DND-41 (cell line): ENCODE data around the gene JUND.

ENCODE experiments used
- ATAC-seq: fragments of 200-7000 bp; cut with Tn5 transposase; 3 replicates; pipeline ENCODE4 v1.9.1; 2021; ENCODE audit warnings: low read depth; ENCODE audit not compliant: insufficient read depth
- DNase-seq: peaks from one replicate; pipeline ENCODE4 v3.0.0-alpha.2; 2020
- H2AFZ ChIP-seq: 2 replicates; pipeline ENCODE4 v1.6.0; 2012; ENCODE audit warnings: low read depth, low read length
- H3K27ac ChIP-seq: 2 replicates; pipeline ENCODE4 v1.5.1; 2012; ENCODE audit warnings: low read length, inconsistent platforms
- H3K27me3 ChIP-seq: fragments of 200-600 bp; sonication (generic); 2 replicates; pipeline ENCODE4 v1.6.0; 2012; ENCODE audit warnings: low read length, mild to moderate bottlenecking, inconsistent platforms; ENCODE audit not compliant: insufficient read depth, poor library complexity
- H3K36me3 ChIP-seq: 2 replicates; pipeline ENCODE4 v1.5.1; 2012; ENCODE audit warnings: low read length, inconsistent platforms; ENCODE audit not compliant: insufficient read depth
- H3K4me1 ChIP-seq: 2 replicates; pipeline ENCODE4 v1.5.1; 2012; ENCODE audit warnings: mild to moderate bottlenecking, low read length; ENCODE audit not compliant: insufficient read depth
- H3K4me2 ChIP-seq: 2 replicates; pipeline ENCODE4 v1.6.0; 2012; ENCODE audit warnings: mild to moderate bottlenecking, moderate library complexity, low read length, inconsistent platforms; ENCODE audit not compliant: insufficient read depth
- H3K4me3 ChIP-seq, 2 experiments: fragments of 200-600 bp in 1 of 2; shearing (Covaris generic) in 1 of 2; 2 replicates each; pipeline ENCODE4 v1.5.1; 2012 to 2016; ENCODE audit warnings: inconsistent platforms in 2 of 2, low read length in 2 of 2, mild to moderate bottlenecking in 2 of 2, low read depth in 1 of 2, moderate library complexity in 1 of 2
- H3K79me2 ChIP-seq: 2 replicates; pipeline ENCODE4 v1.6.0; 2012; ENCODE audit warnings: low read length, inconsistent platforms; ENCODE audit not compliant: insufficient read depth
- H3K9ac ChIP-seq: 2 replicates; pipeline ENCODE4 v1.6.0; 2012; ENCODE audit warnings: low read depth, mild to moderate bottlenecking, inconsistent platforms, low read length, moderate library complexity
- H3K9me3 ChIP-seq: 2 replicates; pipeline ENCODE4 v1.5.1; 2012; ENCODE audit warnings: low read length, moderate library complexity, mild to moderate bottlenecking, inconsistent platforms; ENCODE audit not compliant: insufficient read depth, severe bottlenecking
- H4K20me1 ChIP-seq: 2 replicates; pipeline ENCODE4 v1.6.0; 2012; ENCODE audit warnings: low read length; ENCODE audit not compliant: insufficient read depth
- EZH2 ChIP-seq: IDR thresholded peaks from 3 replicates; pipeline ENCODE4 v1.6.1; 2012; ENCODE audit warnings: borderline replicate concordance, low read depth, mild to moderate bottlenecking, moderate library complexity, low read length, inconsistent platforms; ENCODE audit not compliant: severe bottlenecking
- TF ChIP-seq, protein P1 (sequence below): IDR thresholded peaks from 2 replicates; pipeline ENCODE4 v1.5.1; 2012; ENCODE audit warnings: borderline replicate concordance, low read length, moderate library complexity, mild to moderate bottlenecking; ENCODE audit not compliant: poor library complexity, severe bottlenecking; ENCODE audit errors: extremely low read depth

Gene JUND

DNA sequence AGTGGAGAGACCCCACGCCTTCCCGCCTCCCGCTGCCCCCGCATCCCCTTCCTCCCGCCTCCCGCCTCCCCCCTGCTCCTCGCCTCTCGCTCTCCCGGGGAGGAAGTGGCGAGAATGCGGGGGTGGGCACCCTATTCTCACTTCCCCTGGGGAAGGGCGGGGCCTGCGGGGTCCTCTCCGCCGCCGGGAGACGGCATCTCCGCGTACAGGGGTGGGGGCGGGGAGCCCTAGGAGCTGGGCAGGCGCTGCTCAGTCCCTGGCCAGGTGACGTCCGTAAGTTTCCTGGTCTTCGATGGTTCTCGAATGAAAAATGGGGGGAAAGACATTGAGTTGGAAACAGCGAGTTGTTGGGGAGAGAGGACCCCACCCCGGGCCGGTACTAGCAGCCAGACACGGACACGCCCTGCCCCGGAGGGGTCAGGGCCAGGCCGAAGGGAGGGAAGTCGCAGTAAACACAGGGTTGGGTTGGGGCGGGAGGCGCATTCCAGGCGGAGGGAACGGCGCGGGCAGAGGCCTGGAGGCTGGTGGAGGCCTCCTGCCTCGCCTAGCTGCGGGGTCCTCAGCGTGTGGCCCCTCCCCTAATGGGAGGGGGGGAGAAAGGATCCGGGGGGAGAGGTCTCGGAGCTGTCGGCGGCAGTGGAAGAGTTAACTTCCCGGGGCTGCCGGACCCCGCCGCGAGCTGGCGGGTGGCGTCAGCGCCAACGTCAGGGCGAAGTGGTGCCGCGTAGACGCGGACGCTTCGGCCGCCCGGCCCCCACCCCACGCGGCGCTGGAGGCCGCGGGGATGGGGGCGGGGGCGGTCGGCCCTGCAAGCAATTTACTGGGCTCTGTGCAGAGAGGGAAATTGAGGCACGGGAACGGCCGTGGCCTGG is 10.4 kb upstream of the JUND start:
- peak overlapping the region; percentile 42 to 77 for H3K4me3 ChIP-seq
- H4K20me1 ChIP-seq: no peaks in the 10 kb centered on the region
- no peaks in the 10 kb centered on the region for H3K9me3 ChIP-seq
- ATAC-seq (peak; percentile 55), DNase-seq (peak; percentile 92)
- TF ChIP-seq, protein P1, sequence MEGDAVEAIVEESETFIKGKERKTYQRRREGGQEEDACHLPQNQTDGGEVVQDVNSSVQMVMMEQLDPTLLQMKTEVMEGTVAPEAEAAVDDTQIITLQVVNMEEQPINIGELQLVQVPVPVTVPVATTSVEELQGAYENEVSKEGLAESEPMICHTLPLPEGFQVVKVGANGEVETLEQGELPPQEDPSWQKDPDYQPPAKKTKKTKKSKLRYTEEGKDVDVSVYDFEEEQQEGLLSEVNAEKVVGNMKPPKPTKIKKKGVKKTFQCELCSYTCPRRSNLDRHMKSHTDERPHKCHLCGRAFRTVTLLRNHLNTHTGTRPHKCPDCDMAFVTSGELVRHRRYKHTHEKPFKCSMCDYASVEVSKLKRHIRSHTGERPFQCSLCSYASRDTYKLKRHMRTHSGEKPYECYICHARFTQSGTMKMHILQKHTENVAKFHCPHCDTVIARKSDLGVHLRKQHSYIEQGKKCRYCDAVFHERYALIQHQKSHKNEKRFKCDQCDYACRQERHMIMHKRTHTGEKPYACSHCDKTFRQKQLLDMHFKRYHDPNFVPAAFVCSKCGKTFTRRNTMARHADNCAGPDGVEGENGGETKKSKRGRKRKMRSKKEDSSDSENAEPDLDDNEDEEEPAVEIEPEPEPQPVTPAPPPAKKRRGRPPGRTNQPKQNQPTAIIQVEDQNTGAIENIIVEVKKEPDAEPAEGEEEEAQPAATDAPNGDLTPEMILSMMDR: no peak
- no peak for TF ChIP-seq EZH2
- peak overlapping the region; percentile 78 for H3K27ac ChIP-seq
- no peaks in the 10 kb centered on the region for H3K27me3 ChIP-seq
- H3K9ac ChIP-seq: peak overlapping the region; percentile 78
- peak overlapping the region; percentile 96 for H3K4me2 ChIP-seq
- no peaks in the 10 kb centered on the region for H3K36me3 ChIP-seq
- peak overlapping the region; percentile 80 for H2AFZ ChIP-seq
- H3K79me2 ChIP-seq: no peaks in the 10 kb centered on the region
- H3K4me1 ChIP-seq: peaks cover 43% of the 10 kb centered on the region

GRCh38 chr19:18291019-18291524 is 9.7 kb upstream of the JUND start:
- Histone ChIP-seq H4K20me1 (no peaks in the 10 kb centered on the region), H3K27me3 (no peaks in the 10 kb centered on the region), H2AFZ (no peak overlapping the region), H3K79me2 (no peaks in the 10 kb centered on the region), H3K9ac (peak overlapping the region; percentile 78), H3K4me1 (peaks cover 43% of the 10 kb centered on the region), H3K4me2 (peak overlapping the region; percentile 96), H3K27ac (peak overlapping the region; percentile 78), H3K9me3 (no peaks in the 10 kb centered on the region), H3K4me3 (peak overlapping the region in 1 of 2 experiments; percentile 77; a peak in 1 of 4 replicates), H3K36me3 (no peaks in the 10 kb centered on the region)
- ATAC-seq: no peak; the same call in 2 of the 3 replicates
- peak; percentile 39 for DNase-seq
- TF ChIP-seq, protein P1: no peak
- no peak for TF ChIP-seq EZH2

DNA sequence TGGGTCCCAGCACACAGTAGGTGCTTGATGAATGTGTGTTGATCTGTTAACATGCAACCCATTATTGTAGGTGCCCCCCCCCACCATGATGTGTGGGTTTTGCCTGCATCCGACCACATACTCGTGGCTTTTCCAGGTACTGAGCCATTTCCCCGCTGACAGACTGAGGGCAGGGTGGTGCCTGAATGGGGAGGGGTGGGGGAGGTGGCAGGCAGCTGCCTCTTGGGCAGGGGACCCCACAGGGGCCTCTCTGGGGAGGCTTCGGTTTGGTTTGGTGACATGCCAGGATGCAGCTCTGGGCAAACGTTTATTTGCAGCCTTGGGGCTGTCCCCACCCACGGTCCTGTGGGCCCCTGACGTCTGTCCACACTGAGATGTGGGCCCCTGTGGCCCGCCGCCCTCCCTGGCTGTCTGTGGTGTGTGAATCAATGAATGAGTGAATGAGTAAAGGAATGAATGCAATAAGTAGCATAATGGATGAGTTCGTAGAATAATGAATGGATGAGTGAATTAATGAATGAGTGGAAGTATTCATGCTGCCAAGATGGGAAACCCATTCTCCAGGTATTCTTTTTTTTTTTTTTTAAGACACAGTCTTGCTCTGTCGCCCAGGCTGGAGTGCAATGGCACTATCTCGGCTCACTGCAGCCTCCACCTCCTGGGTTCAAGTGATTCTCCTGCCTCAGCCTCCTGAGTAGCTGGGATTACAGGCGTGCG is 9.0 kb upstream of the JUND start:
- peak; percentile 83 for ATAC-seq
- H3K9me3 ChIP-seq: no peaks in the 10 kb centered on the region
- H3K4me3 ChIP-seq: no peak overlapping the region
- H3K4me1 ChIP-seq: peaks cover 43% of the 10 kb centered on the region
- no peaks in the 10 kb centered on the region for H3K27me3 ChIP-seq
- no peak for TF ChIP-seq EZH2
- TF ChIP-seq, protein P1: no peak
- peak overlapping the region; percentile 69 for H3K27ac ChIP-seq
- no peak overlapping the region; the same call in 1 of the 2 replicates for H3K9ac ChIP-seq
- DNase-seq: peak; percentile 97
- peak overlapping the region; percentile 27 for H3K4me2 ChIP-seq
- H3K79me2 ChIP-seq: no peaks in the 10 kb centered on the region
- no peaks in the 10 kb centered on the region for H3K36me3 ChIP-seq
- no peaks in the 10 kb centered on the region for H4K20me1 ChIP-seq
- no peak overlapping the region for H2AFZ ChIP-seq
